Nephron progenitor cell (in vitro differentiated cells): Measurements from ENCODE around the gene LRRC7.

ENCODE experiments used
- DNase-seq: peaks from one replicate; pipeline ENCODE4 v3.0.0; 2021
- H3K27ac Mint-ChIP-seq: 2 replicates; pipeline ENCODE4 v1.8.0; 2021; ENCODE audit warnings: mild to moderate bottlenecking, moderate library complexity, mixed read lengths
- H3K27me3 Mint-ChIP-seq: 2 replicates; pipeline ENCODE4 v1.8.0; 2021; ENCODE audit warnings: mild to moderate bottlenecking, low read depth, mixed read lengths; ENCODE audit not compliant: poor library complexity
- H3K36me3 Mint-ChIP-seq: 2 replicates; pipeline ENCODE4 v1.8.0; 2021; ENCODE audit warnings: low read depth, mixed read lengths
- H3K4me1 Mint-ChIP-seq: 2 replicates; pipeline ENCODE4 v1.8.0; 2021; ENCODE audit warnings: mixed read lengths
- H3K4me3 Mint-ChIP-seq: 2 replicates; pipeline ENCODE4 v1.8.0; 2021; ENCODE audit warnings: mild to moderate bottlenecking, moderate library complexity, mixed read lengths
- H3K9me3 Mint-ChIP-seq: 2 replicates; pipeline ENCODE4 v1.8.0; 2021; ENCODE audit warnings: mild to moderate bottlenecking, moderate library complexity, mixed read lengths
- TF ChIP-seq, protein P1 (sequence below): fragments of 200-600 bp; sonication (generic); IDR thresholded peaks from 2 replicates; pipeline ENCODE4 v1.5.0; 2021; ENCODE audit warnings: antibody characterized with exemption

The LRRC7 gene

DNA sequence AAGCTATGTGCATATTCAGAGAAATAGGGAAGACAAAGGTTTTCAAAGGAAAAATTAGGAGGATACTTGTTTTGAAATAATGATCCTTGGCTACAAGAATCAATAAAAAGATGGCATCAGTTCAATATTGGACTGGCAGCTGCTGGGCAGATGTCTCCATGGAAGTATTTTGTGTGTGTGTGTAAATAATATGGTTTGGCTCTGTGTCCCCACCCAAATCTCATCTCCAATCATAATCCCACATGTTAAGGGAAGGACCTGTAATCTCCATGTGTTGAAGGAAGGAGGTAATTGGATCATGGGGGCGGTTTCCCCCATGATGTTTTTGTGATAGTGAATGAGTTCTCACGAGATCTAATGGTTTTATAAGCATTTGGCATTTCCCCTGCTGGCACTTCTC, 40.4 kb upstream of the LRRC7 start:
- Mint-ChIP-seq H3K27me3 (peaks cover 7% of the 10 kb centered on the region), H3K27ac (no peak overlapping the region), H3K4me1 (no peaks in the 10 kb centered on the region), H3K36me3 (no peaks in the 10 kb centered on the region), H3K4me3 (no peak overlapping the region), H3K9me3 (no peaks in the 10 kb centered on the region)
- TF ChIP-seq, protein P1, sequence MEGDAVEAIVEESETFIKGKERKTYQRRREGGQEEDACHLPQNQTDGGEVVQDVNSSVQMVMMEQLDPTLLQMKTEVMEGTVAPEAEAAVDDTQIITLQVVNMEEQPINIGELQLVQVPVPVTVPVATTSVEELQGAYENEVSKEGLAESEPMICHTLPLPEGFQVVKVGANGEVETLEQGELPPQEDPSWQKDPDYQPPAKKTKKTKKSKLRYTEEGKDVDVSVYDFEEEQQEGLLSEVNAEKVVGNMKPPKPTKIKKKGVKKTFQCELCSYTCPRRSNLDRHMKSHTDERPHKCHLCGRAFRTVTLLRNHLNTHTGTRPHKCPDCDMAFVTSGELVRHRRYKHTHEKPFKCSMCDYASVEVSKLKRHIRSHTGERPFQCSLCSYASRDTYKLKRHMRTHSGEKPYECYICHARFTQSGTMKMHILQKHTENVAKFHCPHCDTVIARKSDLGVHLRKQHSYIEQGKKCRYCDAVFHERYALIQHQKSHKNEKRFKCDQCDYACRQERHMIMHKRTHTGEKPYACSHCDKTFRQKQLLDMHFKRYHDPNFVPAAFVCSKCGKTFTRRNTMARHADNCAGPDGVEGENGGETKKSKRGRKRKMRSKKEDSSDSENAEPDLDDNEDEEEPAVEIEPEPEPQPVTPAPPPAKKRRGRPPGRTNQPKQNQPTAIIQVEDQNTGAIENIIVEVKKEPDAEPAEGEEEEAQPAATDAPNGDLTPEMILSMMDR: no peak
- DNase-seq: no peak

DNA sequence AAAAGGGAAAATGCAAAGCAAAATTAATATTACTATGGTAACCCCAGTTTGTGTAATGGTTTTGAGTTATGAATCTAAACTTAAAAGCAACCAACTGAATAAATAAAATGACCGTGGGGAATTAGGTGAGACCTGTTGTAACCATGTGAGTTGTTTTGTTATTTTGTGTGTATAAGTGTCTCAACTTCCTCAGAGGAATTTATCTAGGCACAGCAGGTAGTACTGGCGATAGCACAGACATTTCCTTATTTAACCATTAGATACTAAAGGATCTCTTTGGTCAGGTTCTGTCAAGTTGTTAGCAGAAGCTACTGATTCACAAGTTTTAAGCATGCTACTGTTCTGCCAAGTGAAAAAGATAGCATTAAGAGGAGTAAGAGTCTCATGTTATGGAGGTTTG, 39.3 kb upstream of the LRRC7 start:
- no peak for DNase-seq
- TF ChIP-seq, protein P1: no peak
- no peak overlapping the region for H3K27ac Mint-ChIP-seq

DNA sequence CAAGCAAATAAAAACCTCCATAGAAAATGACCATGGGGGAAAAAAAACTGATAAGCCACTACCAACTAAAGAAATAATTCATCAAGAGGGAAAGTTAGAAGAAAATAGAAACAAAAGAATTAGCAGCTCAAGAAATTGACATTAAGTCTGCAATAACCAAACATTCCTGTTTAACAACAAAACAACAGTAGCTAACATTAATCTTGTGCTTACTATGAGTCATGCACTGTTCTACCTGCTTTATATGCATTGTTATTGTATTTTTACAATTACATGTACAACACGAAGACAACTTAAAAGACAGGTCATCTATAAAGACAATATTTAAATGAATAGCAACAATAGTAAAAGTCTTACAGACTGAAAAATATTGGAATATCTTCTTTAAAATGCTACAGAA, 34.4 kb upstream of the LRRC7 start:
- Mint-ChIP-seq H3K4me3 (no peak overlapping the region), H3K27ac (no peak overlapping the region), H3K27me3 (no peaks in the 10 kb centered on the region), H3K9me3 (no peaks in the 10 kb centered on the region), H3K4me1 (peaks cover 7% of the 10 kb centered on the region), H3K36me3 (no peaks in the 10 kb centered on the region)
- DNase-seq: no peak
- TF ChIP-seq, protein P1: no peak

More for the DNA sequence above, 39.3 kb upstream of the LRRC7 start:
- peaks cover 7% of the 10 kb centered on the region for H3K27me3 Mint-ChIP-seq
- H3K4me3 Mint-ChIP-seq: no peak overlapping the region
- no peaks in the 10 kb centered on the region for H3K9me3 Mint-ChIP-seq
- no peaks in the 10 kb centered on the region for H3K4me1 Mint-ChIP-seq
- no peaks in the 10 kb centered on the region for H3K36me3 Mint-ChIP-seq

DNA sequence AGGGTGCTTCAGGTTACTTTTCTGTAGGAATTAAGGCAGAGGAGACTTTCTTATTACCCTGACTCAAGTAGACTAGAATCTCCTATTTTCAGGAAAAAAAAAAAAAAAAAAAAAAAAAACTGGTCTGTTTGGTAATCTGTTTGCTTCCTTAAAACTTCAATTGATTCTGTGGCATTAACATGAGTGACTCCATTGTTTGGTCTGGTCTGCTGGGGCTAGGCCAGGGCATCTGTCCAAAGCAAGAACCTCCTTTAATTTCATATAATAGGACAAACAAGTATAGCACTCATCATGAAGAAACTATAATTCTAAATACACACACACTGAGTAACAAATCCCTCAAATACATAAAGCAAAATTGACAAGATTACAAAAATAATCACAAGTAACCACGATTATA, 32.9 kb upstream of the LRRC7 start:
- Mint-ChIP-seq H3K27me3 (no peaks in the 10 kb centered on the region), H3K4me3 (no peak overlapping the region), H3K27ac (no peak overlapping the region), H3K9me3 (no peaks in the 10 kb centered on the region), H3K4me1 (peaks cover 7% of the 10 kb centered on the region), H3K36me3 (no peaks in the 10 kb centered on the region)
- no peak for DNase-seq
- TF ChIP-seq, protein P1: no peak

DNA sequence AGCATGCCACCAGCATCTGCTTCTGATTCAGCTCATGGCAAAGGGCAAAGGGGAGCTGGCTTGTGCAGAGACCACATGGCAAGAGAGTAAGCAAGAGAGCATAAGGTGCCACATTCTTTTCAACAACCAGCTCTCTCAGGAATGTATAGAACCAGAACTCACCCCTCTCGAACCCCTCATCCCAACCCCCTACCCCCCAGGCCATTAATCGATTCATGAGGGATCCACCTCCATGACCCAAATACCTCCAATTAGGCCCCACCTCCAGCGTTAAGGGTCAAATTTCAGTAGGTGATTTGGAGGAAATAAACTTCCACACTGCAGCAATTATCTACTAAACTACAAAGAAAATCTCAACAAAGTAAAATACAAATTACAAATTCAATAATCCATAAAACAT, 32.2 kb upstream of the LRRC7 start:
- DNase-seq: peak; percentile 3
- Mint-ChIP-seq H3K9me3 (no peaks in the 10 kb centered on the region), H3K27me3 (no peaks in the 10 kb centered on the region), H3K36me3 (no peaks in the 10 kb centered on the region), H3K4me3 (no peak overlapping the region), H3K4me1 (peaks cover 7% of the 10 kb centered on the region), H3K27ac (no peak overlapping the region)
- TF ChIP-seq, protein P1: no peak

DNA sequence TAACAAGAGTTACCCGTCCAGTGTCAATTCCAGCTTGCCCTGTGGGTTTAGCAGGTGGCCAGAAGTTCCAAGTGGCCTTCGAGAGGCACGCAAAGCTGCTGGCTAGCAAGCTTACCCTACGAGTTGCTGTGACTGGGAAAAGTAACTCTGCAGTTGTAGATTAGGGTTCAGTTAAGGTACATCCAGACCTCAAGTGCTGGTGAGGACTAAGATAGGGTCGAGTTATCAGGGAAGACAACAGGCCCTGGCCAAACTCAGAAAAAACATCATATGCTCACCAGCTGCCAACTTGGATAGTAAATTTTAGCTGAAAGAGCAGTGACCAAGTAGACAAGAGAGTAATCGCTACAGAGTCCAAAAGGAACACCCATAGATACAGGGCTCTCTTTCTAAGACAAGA, 27.7 kb upstream of the LRRC7 start:
- H3K36me3 Mint-ChIP-seq: no peaks in the 10 kb centered on the region
- H3K9me3 Mint-ChIP-seq: no peaks in the 10 kb centered on the region
- H3K4me3 Mint-ChIP-seq: no peak overlapping the region
- TF ChIP-seq, protein P1: no peak
- no peaks in the 10 kb centered on the region for H3K27me3 Mint-ChIP-seq
- no peak for DNase-seq
- no peak overlapping the region for H3K27ac Mint-ChIP-seq
- peaks cover 7% of the 10 kb centered on the region for H3K4me1 Mint-ChIP-seq
